VCaP (cell line): Measurements from ENCODE around the gene AIP.

ENCODE experiments used
- H3K27ac ChIP-seq: fragments of 450-650 bp; 2 replicates; pipeline ENCODE4 v1.5.1; 2017
- CTCF ChIP-seq: fragments of 450-650 bp; conservative IDR thresholded peaks from 2 replicates; pipeline ENCODE4 v1.5.1; 2017; ENCODE audit warnings: mild to moderate bottlenecking, moderate library complexity

Gene AIP

DNA sequence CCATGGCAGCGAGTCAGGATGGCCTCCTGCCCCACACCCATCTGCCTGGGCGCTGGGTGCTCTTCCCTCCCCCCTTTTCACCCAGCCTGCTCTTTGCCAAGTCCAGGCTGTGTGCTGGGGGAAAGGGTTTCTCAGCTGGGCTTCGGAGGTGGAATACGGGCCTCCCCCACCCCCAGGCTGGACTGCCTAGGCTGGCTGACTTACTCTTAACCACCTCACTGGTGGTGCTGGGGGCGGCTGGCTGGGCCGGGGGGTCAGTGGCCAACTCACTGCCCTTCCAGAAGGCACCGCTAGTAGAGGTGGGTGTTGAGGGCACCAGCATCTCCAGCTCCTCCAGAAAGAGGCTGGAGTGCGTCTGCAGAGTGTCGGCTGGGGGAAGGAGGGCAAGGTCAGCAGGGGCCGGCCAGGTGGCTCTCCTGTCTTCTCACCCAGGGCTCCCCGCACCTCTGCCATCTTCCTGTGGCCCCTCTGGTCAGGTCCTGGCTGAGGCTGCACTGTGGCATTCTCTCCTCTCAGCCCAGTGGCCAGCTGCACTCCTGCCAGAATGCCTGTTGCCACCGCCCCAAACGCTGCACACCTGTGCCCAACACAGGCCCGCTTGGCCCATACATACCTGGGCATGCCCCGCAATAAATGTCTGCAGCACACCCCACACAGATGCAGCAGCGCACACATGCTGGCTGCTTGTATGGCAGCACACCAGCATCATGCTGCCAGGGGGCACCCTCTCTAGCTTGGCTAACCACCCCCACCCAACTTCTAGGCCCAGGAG lies 12.6 kb downstream of the AIP start:
- no peak overlapping the region for H3K27ac ChIP-seq
- no peak for TF ChIP-seq CTCF

DNA sequence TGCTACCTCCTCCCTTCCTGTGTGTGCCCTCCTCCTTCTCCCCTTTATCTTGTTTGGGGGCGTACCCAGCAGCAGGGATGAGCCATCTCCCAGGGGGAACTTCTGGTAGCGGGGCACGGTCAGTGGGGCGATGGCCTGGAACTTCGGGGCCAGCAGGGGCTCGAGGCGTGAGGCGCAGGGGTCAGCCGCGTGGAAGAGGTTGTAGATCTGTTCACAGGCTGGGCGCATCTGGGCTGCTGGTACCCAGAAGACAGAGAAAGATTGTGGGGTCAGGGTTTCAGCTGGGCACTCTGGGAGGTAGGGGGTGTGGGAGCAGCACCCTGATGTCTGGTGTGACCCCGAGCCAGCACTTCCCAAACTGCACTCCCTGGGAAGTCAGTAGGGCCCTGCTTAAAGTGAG lies 13.3 kb downstream of the AIP start:
- no peak for TF ChIP-seq CTCF
- H3K27ac ChIP-seq: no peak overlapping the region

- TF ChIP-seq CTCF: no peak
- H3K27ac ChIP-seq: no peak overlapping the region
Observed at GRCh38 chr11:67497656-67498291, 14.9 kb downstream of the AIP start.

- TF ChIP-seq CTCF: no peak
Observed at GRCh38 chr11:67498544-67498972, 15.7 kb downstream of the AIP start.

DNA sequence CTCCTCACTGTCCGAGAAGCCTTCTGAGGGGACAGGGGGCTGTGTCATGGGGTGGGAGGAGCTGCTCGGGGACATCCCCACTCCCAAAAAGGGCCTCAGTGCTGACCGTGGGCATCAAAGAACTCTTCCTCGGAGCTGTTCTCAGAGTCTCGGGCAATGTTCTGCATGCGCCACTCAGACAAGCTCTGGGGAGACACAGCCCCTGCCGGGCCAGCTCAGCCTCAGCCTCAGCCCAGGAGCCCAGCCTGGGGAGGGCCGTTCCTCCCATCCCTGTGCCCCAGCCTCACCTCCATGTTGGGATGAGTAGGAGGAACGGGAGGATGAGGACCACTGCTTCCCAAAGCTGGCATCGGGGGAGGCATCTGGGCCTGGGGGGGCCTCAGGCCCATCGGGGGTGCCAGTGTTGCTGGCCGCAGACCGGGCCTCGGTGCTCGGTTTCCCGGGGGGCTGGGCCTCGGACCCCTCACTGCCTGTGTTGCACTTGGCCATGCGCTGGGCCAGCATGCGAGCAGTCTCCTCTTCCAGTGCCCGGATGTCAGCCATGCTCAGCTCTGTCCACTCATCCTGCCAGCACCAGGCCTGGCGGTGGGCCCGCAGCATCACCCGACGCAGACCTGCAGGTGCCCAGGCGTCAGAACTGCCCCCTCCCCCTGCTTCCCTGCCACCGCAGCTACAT lies 17.1 kb downstream of the AIP start:
- no peak overlapping the region for H3K27ac ChIP-seq
- TF ChIP-seq CTCF: no peak

More at GRCh38 chr11:67498544-67498972, 15.7 kb downstream of the AIP start:
- no peak overlapping the region for H3K27ac ChIP-seq

- TF ChIP-seq CTCF: no peak
- no peak overlapping the region for H3K27ac ChIP-seq
Observed at GRCh38 chr11:67500484-67500821, 17.6 kb downstream of the AIP start.
